GM18505 (cell line): ENCODE measurements around the gene BCL11B.

Source experiments
- ATAC-seq: cut with Tn5 transposase; IDR thresholded peaks from one replicate; pipeline ENCODE4 v1.9.1; 2021; ENCODE audit not compliant: unreplicated experiment
- POLR2A ChIP-seq: IDR thresholded peaks from 4 replicates; pipeline ENCODE4 v1.6.1; 2011; ENCODE audit warnings: borderline replicate concordance; ENCODE audit not compliant: insufficient read depth, insufficient read length; ENCODE audit errors: extremely low read depth

BCL11B gene

DNA sequence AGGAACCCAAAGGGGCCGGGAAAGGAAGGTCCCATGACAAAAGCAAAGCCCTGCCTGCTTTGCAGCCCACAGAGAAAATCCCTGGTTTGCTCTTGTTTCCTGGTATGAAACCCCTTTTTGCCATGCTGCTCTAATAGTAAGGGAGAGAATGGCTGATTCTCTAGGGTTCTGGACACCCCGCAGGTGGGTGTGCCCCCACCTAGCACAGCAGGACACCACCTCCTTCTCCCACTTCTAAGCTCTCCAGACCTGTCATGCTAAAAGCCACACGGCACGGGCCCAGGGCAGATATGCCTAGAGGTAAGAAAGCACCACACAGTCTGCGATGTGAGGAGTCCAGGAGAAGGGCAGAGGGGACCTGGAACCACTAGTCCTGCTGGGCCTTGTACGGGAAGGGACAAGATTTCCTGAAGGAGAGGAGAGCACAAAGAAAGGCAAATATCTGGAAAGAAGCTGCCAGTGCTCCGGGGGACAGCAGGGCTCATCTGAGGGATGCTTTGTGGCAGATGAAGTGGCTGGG is 113.3 kb downstream of the BCL11B start:
- no peak for ATAC-seq
- no peak for TF ChIP-seq POLR2A

DNA sequence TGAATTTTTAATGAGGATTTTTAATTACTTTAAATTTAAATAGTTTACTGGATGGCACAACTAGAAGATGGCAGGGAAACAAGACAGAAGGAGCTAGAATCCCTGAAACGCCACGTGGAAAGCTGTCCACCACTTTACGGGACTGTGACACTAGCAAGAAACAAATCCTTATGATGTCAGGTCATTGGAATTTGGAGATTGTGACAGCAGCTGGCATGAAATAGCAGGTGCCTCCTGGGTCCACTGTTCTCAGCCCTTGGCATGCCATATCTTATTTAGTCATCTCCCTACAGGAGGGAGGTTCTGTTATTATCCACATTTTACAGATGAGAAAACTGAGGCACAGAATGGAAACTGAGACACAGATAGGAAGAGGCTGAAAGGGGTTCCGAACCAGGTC is 113.8 kb downstream of the BCL11B start:
- no peak for TF ChIP-seq POLR2A
- ATAC-seq: no peak

DNA sequence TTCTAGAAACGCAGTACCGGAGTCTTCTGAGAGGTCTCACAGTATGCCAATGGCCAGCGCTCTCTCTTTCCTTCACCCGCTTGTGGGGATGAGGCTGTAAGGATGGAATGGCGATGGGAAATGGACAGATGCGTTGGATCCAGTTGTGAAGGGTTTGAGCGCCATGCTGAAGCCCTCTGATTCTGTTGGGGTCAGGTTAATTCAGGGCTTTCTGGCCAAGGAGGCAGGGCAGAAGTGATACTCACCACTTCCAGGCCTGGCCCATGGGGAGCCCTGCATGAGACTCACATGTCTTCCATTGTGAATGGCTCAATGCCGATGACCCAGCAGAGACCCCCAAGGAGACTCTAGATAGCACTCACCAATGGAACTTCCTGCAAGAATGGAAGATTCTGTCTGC is 114.3 kb downstream of the BCL11B start:
- no peak for TF ChIP-seq POLR2A
- ATAC-seq: no peak

DNA sequence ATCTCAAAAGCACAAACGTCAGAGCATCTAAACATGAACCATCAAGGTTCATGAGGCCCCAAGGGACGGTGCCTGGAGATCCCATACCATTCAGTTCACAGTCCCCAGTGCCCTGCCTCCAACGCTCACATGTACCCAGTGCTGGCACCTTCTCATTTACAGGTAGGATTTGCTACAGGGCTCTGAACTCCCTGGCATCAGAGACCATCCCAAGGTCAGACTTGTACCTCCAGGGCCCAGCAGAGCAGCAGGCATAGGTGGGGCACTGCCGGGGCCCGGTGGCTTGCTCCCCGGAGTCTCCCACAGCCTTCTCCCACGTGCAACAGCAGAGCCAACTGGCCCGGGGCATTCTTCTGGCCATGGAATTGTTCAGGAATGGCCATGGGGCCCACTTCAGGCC is 114.8 kb downstream of the BCL11B start:
- no peak for ATAC-seq
- no peak for TF ChIP-seq POLR2A

DNA sequence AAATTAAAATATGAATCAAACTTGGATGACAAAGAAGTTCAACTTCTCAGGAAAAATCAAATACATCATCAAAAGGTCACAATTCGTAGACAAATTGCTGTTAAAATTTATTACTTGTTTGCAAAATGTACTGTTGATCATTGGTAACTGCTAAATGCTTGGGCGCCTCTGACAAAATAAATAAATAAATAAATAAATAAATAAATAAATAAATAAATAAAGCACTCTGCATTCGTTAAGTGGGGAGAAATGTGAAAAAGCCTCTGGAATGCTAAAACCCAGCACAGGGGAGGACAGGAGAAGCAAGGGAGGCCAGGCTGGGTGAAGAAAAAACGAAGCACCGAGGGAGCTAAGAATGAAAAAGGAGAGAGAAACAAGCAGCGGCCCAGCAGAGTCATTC is 115.2 kb downstream of the BCL11B start:
- no peak for TF ChIP-seq POLR2A

DNA sequence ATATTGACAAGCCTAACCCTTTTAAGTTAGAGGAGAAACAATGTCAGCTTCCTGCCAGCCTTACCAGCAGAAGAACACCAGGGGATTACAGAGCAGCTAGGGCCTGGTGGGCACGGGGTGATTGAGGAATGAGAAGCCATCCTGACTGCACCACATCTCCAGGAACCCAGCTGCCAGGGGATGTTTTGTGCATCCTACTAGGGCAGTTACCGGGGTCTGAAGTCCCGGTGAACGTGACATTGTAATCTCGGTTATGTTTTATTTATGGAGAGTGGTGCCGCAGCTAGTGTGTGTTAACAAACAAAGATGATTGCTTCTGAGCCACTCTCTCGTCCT is 115.9 kb downstream of the BCL11B start:
- no peak for TF ChIP-seq POLR2A
- ATAC-seq: no peak

More for the DNA sequence above, 115.2 kb downstream of the BCL11B start:
- ATAC-seq: no peak

DNA sequence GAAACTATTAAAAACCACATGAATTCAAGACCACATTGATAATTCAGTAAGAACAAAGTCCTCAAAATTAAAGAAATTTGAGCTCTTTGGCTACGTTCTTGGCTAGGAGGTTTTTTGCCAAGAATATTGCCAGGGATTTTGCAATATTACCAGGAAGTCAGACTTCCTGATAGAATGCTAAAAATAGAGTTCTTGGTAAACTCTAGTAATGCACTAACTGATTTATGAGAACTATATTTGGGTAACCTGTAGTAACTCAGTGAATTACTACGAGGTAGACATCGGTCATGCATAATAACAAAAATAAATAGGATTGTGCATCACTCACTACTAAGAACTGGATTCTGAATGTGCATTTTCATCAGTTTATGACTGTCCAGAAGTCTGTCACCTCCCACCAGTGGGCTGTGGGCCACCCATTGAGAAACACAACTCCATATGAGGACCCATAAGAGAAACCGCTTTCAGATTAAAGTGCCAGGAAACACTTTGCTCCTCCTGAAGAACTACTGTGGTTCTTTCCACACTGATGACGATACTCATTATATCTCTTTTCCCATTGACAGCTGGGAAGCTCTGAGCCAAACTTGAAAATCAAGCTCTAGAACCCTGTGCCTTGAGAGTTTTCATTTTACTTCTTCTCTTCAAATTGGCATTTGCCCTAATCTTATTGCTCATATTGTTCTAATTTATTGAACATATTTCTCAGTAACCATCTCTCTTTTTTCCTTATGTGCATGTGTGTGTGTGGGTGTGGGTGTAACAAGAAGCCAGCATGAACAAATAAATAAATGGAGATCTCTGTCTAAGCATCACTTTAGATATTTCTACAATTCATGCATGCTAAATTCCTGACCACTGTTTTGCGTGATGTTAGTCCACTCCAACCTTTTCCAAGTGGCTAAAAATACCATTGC is 116.6 kb downstream of the BCL11B start:
- ATAC-seq: no peak

DNA sequence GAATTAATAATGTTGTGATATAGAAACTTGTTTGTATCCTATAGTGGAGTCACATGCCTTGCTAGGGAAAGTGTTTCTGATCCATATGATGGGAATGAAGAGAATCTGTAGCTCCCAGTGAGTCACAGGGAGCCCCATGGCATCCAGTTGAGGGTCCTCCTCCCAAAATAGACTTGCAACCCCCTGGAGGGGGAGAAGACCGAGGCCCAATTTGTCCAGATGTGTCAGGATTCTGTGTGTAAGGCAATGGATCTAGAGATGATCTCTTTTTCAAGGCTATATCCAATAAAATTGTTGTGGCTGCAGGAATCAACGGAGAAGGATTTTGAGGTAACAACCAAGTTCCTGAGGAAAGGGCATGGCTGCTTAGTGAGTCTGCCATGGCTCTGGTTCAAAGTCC is 121.8 kb downstream of the BCL11B start:
- ATAC-seq: no peak
- no peak for TF ChIP-seq POLR2A

More for the DNA sequence above, 116.6 kb downstream of the BCL11B start:
- TF ChIP-seq POLR2A: no peak

DNA sequence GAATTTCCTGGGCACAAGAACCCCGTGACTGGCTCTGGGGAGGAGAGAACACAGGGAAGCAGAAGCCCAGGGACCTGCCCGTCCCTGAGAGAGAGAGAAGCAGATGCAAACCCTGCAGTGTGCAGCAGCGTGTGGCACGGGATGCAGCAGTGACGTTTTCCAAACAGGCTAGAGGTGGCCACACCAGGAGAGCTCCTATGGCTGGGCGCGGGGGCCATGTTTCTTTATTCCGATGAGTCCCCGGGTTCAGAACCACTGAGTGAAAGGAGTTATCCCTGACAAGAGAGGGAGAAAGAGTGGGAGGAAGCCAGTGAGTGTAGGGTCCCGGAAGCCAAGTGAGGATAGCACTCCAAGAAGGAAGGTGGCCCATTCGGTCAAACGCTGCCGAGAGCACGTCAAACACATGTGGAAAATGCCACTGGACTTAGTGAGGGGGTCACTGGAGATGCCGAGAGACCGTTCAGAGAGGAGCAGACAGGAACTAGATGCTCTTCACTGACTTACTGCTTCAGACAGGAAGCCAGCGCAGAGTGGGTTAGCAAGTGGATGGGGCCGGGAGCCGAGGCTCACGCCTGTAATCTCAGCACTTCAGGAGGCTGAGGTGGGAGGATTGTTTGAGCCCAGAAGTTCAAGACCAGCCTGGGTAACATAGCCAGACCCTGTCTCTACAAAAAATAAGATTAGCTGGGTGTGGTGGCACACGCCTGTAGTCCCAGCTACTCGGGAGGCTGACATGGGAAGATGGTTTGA is 123.0 kb downstream of the BCL11B start:
- no peak for TF ChIP-seq POLR2A
- ATAC-seq: no peak

DNA sequence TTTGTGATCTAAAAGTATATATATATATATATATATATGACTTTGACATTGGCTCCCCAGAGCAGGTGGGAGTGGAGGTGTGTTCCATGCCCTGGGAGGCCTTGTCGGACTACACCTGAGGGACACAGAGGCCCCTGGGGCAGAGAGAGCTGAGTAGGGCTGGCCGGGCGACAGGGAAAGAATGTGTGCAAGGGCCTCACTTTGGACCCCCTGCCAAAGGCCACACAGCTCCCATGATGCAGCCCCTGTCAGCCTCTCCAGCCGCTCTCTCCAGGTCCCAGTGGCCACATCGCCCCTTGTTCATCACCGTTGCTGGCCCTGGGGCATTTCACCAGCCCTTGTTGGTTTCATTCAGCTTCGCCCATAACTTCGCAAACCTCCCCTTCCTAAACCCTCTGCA is 123.9 kb downstream of the BCL11B start:
- ATAC-seq: no peak
- TF ChIP-seq POLR2A: no peak

DNA sequence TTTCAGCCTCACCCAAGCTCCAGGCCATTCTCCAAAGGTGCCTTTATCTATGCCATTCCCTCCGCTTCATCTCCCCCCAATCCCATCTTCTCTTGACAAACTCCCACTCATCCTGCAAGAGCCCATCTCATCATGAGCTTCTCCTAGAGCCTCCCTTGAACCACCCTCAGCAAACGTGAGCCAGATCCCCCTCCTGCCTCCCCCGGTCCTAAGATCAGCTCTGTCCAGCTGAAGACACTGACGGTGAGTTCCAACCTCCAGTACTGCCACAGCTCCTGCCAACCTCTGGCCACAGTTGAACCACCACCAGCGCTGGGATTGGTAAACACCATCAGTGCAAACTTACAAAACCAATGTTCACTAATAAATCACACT is 124.6 kb downstream of the BCL11B start:
- no peak for ATAC-seq
- TF ChIP-seq POLR2A: no peak

DNA sequence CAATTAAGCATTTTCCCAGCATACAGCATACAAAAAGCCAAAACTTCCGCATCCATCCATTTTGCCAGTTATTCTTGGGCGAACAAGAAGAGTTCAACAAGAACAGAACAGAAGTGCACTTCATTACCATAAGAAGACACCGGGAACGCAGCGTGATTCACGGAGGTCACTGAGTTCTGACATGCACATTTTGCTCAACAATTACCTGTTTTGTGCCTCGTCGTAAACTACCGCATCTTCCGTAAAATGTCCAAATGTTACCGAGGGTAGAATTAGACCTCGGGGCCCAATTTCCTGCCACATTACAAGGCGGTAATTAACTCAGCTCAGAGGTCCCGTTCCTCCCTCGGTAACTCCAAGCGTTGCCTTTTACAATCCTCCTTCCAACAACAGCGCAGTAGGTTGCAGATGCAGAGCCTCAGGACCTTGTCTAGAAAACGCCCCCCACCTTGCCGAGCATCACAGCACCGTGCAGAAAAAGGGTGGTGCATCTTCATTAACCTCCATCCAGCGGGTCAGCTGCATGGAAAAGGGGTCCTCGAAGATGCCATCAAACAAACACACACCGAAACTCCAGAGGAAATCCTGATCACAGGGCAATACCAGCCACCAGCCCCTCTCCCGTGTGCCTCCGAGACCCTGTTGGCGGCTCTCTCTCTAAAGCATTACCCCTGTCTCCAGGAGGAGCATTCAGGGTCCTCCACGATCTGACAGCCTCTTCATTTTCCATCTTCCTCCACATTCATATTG is 125.2 kb downstream of the BCL11B start:
- ATAC-seq: no peak
- TF ChIP-seq POLR2A: no peak

DNA sequence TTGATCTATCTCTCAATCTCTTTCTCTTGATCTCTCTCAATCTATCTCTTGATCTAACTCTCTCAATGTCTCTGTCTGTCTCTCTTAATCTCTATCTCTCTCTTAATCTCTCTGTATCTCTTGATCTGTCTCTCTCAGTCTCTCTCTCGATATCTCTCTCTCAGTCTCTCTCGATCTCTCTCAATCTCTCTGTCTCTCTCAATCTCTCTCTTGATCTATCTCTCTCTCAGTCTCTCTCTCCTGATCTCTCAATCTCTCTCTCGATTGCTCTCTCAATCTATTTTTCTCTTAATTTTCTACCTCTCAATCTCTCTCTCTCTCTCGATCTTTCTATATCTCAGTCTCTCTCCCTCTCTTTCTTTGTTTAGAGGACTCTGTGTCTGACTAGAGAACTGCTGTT is 126.7 kb downstream of the BCL11B start:
- no peak for TF ChIP-seq POLR2A

More for the DNA sequence above, 126.7 kb downstream of the BCL11B start:
- no peak for ATAC-seq
